Adrenal gland (tissue), 12 donors: ENCODE data around the gene MAML3. TPM values are rescaled to one million over a fixed set of nuclear protein-coding genes. Genes with fewer than 3 reads are reported as not detected.

Experiments used
- DNase-seq, 7 donors: peaks; one replicate each; pipeline ENCODE4 v3.0.0-alpha.2; 2019 to 2020
- H3K27ac ChIP-seq, 5 donors: fragments of 200-600 bp; sonication (generic) in 4 of 5; 1 replicate in 3 of 5; 2 replicates in 2 of 5; pipeline versions ENCODE4 v1.5.1 to v1.8.0; 2016 to 2020; ENCODE audit warnings: mild to moderate bottlenecking in 1 of 5
- H3K27me3 ChIP-seq: fragments of 200-600 bp; 2 replicates; pipeline ENCODE4 v1.8.0; 2021
- H3K36me3 ChIP-seq, 2 donors: fragments of 200-600 bp; replicated peaks in 1 of 2; 1 replicate in 1 of 2; 2 replicates in 1 of 2; pipeline versions ENCODE4 v1.5.1 to v1.8.0; 2018 to 2022
- H3K4me1 ChIP-seq, 2 donors: fragments of 200-600 bp; replicated peaks in 1 of 2; 1 replicate in 1 of 2; 2 replicates in 1 of 2; pipeline versions ENCODE4 v1.5.1 to v1.8.0; 2018 to 2021
- H3K4me3 ChIP-seq, 4 donors: fragments of 200-600 bp; sonication (generic) in 3 of 4; one replicate each; pipeline ENCODE4 v1.5.1; 2016 to 2018
- H3K9me3 ChIP-seq, 3 donors: fragments of 200-600 bp; sonication (generic) in 1 of 3; replicated peaks in 1 of 3; 1 replicate in 2 of 3; 2 replicates in 1 of 3; pipeline versions ENCODE4 v1.5.1 to v1.8.0; 2016 to 2021
- POLR2A ChIP-seq, 2 donors: fragments of 450-650 bp; IDR thresholded peaks; one replicate each; pipeline ENCODE4 v1.6.1; 2017; ENCODE audit warnings: antibody characterized with exemption in 2 of 2, mild to moderate bottlenecking in 2 of 2, moderate library complexity in 1 of 2
- WGBS, 4 donors: extraction: QIAGEN DNeasy Blood & Tissue Kit in 2 of 4; methylation state at CpG; one replicate each; pipeline versions ENCODE4 v1.1.5 to v1.1.7; 2013 to 2017; 5-methylcytosine and 5-hydroxymethylcytosine counted together
- intact Hi-C, 2 donors: fragments of 100-400 bp; cut with DNase I; formaldehyde crosslinking; loops; one replicate each; pipeline versions ENCODE4 v1.14.1 to v1.15.0; 2022 to 2023
- polyA plus RNA-seq, 3 donors: library from polyadenylated mRNA; stranded (reverse); fragments of 200-250 nt in 2 of 3; fragments of 350-450 nt in 1 of 3; fragmentation: Illumina TruSeq in 1 of 3; extraction: RNeasy Lipid Tissue Mini Kit (QIAGEN cat#74804) in 1 of 3; gene quantifications; one replicate each; pipeline ENCODE4 v1.2.3, GENCODE V29; 2013 to 2014
- total RNA-seq, 9 donors: library from RNA; depleted of rRNA in 4 of 9; stranded (reverse); fragments of >200 nt in 4 of 9; fragments of 120-200 nt in 1 of 9; fragmentation: NEBNext Ultra II Directional in 1 of 9; extraction: Animal tissue kit (Norgen Biotek cat#: 25700) in 1 of 9; gene quantifications; one replicate each; pipeline versions ENCODE4 v1.1.0 to v1.2.4, GENCODE V29; 2013 to 2023
- TF ChIP-seq, protein P1 (sequence below), 6 experiments: fragments of 450-650 bp in 4 of 6; fragments of 200-600 bp in 2 of 6; sonication (generic) in 1 of 6; IDR thresholded peaks; 1 replicate in 5 of 6; 2 replicates in 1 of 6; pipeline versions ENCODE4 v1.5.1 to v1.8.0; 2016 to 2021; ENCODE audit warnings: antibody characterized with exemption in 6 of 6, mild to moderate bottlenecking in 2 of 6, moderate library complexity in 1 of 6
- donor health status: healthy with polysubstance abuse.
- donor health status: Bipolar disorder and iron deficiency.
- donor health status: DM: yes; HTN: yes; CAD: no.
- donor health status: DM: no; HTN: no; CAD: no.
- donor health status: DM: no; HTN: no; CAD: no.
- donor health status: DM: yes; HTN: yes; CAD: no.

MAML3 gene
- total and polyA plus RNA-seq, 12 donors = 2.0 to 15.9 (median 8.4) TPM

DNA sequence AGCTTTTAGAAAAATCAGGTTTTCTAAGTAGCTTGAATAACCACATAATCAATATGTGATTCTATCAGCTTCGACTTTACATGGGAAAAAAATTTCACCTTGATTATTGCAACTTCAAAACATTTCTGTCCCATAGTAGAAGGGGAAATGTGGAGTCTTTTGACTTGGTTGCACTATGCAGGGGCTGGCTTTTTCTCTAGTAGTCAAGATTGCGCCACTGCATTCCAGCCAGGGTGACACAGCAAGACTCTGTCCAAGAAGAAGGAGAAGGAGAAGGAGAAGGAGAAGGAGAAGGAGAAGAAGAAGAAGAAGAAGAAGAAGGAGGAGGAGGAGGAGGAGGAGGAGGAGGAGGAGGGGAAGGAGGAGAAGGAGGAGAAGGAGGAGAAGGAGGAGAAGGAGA, 84.9 kb downstream of the MAML3 start:
- Histone ChIP-seq H3K27me3 (no peaks in the 10 kb centered on the region), H3K4me1 (peaks cover 0 to 27% of the 10 kb centered on the region in 2 donors), H3K9me3 (no peaks in the 10 kb centered on the region), H3K27ac (no peak overlapping the region), H3K4me3 (no peak overlapping the region), H3K36me3 (no peaks in the 10 kb centered on the region)
- TF ChIP-seq, protein P1, sequence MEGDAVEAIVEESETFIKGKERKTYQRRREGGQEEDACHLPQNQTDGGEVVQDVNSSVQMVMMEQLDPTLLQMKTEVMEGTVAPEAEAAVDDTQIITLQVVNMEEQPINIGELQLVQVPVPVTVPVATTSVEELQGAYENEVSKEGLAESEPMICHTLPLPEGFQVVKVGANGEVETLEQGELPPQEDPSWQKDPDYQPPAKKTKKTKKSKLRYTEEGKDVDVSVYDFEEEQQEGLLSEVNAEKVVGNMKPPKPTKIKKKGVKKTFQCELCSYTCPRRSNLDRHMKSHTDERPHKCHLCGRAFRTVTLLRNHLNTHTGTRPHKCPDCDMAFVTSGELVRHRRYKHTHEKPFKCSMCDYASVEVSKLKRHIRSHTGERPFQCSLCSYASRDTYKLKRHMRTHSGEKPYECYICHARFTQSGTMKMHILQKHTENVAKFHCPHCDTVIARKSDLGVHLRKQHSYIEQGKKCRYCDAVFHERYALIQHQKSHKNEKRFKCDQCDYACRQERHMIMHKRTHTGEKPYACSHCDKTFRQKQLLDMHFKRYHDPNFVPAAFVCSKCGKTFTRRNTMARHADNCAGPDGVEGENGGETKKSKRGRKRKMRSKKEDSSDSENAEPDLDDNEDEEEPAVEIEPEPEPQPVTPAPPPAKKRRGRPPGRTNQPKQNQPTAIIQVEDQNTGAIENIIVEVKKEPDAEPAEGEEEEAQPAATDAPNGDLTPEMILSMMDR (IDR thresholded peaks at IDR 0.05) = no peak
- no peak for TF ChIP-seq POLR2A (IDR thresholded peaks at IDR 0.05)
- DNase-seq = peak in 1 of 7 donors; percentile 26
- WGBS, 4 donors = 66 to 87% (median 80%) methylated on average over 2 of the region's 2 CpGs
- intact Hi-C loops = no loop called here

DNA sequence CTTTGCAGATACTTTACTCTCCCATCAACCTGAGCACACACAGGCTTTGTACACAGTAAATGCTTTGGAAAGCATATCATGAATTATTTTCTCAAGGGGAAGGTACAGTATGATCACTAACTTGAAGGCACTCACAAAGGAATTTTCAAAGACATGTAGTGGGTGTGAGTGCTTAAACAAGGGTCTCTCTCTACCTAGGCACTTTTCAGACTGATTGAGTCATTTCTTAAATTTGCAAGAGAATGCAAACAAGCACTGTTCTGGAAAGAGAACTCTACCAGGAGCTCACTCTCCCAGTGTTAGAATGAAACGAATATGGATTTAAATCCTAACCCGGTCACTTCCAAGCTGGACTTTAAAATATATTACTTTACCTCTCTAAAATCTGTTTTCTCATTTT, 85.7 kb downstream of the MAML3 start:
- 87 to 93% (median 91%) methylated on average over 2 of the region's 2 CpGs for WGBS, 4 donors
- Histone ChIP-seq H3K4me3 (no peak overlapping the region), H3K36me3 (no peaks in the 10 kb centered on the region), H3K27ac (no peak overlapping the region), H3K9me3 (no peaks in the 10 kb centered on the region), H3K4me1 (peaks cover 0 to 27% of the 10 kb centered on the region in 2 donors), H3K27me3 (no peaks in the 10 kb centered on the region)
- no peak for DNase-seq
- intact Hi-C loops = no loop called here
- TF ChIP-seq, protein P1 (IDR thresholded peaks at IDR 0.05) = no peak
- TF ChIP-seq POLR2A (IDR thresholded peaks at IDR 0.05) = no peak

DNA sequence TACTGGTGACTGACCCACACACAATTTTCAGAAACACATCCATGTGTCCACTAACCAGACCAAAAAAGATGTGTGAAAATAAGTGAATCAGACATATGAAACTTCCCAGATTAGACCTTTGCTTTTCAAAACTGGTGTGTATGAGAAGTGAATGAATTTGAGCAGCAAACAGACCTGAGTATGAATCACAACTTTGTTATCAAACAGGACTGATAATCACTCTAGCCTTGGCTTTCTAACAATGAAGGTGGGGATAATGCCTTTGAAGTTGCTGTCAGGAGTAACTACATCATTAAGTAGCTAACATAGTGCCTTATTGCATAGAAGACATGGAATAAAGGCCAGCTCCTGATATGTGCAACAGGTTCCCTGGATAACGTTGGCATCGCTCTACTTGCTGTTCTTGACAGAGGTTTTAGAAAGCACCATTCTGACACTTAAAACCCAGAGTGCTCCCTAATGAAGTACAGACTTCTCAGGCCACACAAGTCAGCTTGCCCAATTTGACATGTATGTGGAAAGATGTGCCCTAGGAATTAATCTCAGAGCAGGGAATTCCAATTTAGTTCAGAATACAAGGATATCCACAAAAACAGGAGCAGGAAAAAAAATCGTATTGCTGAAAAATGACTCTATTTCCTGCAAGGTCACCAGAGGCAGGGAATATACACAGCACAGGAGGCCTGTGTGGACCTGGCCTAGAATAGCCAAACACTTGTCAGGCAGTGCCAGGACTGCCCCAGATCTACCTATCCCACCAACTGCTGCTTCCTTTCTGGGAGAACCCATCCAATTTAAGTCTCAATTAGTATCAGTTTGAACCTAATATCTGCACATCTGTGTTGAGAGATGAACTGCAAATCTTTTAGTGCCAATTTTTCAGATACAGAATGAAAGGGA, 87.7 kb downstream of the MAML3 start:
- Histone ChIP-seq H3K4me3 (no peak overlapping the region), H3K36me3 (no peaks in the 10 kb centered on the region), H3K27me3 (no peaks in the 10 kb centered on the region), H3K27ac (peak overlapping the region in 2 of 5 donors; percentile 23 to 38), H3K4me1 (peaks cover 0 to 30% of the 10 kb centered on the region in 2 donors), H3K9me3 (no peaks in the 10 kb centered on the region)
- intact Hi-C loops = no loop called here
- WGBS, 4 donors = 41 to 60% (median 49%) methylated on average over 3 of the region's 3 CpGs
- no peak for TF ChIP-seq POLR2A (IDR thresholded peaks at IDR 0.05)
- TF ChIP-seq, protein P1 (IDR thresholded peaks at IDR 0.05) = no peak
- no peak for DNase-seq

DNA sequence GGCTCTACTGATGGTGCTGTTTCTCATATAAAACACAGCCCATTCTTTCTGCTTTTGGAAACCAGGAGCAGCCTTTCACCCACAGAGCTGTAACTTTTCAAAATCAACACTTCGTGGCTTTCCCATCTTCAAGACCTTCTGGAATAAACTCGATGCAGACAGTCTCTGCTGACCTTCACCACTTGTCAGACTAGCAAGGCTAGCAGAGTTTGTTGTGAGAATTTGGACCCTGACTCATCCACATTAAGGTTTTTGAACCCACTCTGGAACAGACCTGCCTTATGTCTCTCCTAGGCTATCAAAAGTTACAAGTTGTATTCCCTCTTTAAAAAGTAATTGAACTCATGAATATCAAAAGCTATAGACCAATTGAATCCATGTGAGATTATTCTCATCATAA, 88.6 kb downstream of the MAML3 start:
- peaks cover 0 to 36% of the 10 kb centered on the region in 2 donors for H3K4me1 ChIP-seq
- WGBS, 4 donors = 27 to 46% (median 34%) methylated on average over 2 of the region's 2 CpGs

More for the DNA sequence above, 88.6 kb downstream of the MAML3 start:
- TF ChIP-seq, protein P1 (IDR thresholded peaks at IDR 0.05) = no peak
- TF ChIP-seq POLR2A (IDR thresholded peaks at IDR 0.05) = no peak
- no peaks in the 10 kb centered on the region for H3K36me3 ChIP-seq
- H3K9me3 ChIP-seq = no peaks in the 10 kb centered on the region
- H3K27me3 ChIP-seq = no peaks in the 10 kb centered on the region
- H3K4me3 ChIP-seq = no peak overlapping the region
- intact Hi-C loops = no loop called here
- peak overlapping the region in 1 of 5 donors; percentile 20 for H3K27ac ChIP-seq
- peak in 1 of 7 donors; percentile 26 for DNase-seq
